Measurements from ENCODE around the gene ATRN. TPM values are rescaled to one million over a fixed set of nuclear protein-coding genes. Genes with fewer than 3 reads are reported as not detected.

Gene ATRN
- total RNA-seq, 2 experiments from 2014 or later = 7.3 to 7.8 TPM

DNA sequence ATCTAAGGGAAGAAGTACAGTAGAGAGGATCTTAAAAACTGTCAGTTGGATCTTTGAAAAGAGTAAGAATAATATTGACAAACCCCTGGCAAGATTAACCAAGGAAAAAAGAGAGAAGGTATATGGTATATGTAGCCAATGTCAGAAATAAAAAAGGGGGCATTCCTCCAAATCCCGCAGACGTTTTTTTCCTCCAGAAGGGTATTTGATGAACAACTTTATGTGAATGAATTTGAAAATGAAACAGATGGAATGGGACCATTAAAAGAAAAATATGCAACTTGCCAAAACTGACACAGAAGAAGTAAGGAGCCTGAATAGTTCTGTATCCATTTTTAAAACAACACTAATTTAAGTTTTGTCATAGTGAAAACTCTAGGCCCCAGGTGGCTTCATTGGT is 156.7 kb downstream of the ATRN start:
- no peak overlapping the region for H3K4me3 Mint-ChIP-seq
- no peak overlapping the region for H3K27ac Mint-ChIP-seq
- intact Hi-C loops (cut with micrococcal nuclease) = no loop called here
- POLR2A ChIA-PET = no interaction called here
- no peaks in the 10 kb centered on the region for H3K9me3 Mint-ChIP-seq
- DNase-seq = no peak
- H3K4me1 Mint-ChIP-seq (ENCODE audit: low read depth) = no peaks in the 10 kb centered on the region
- H3K27me3 Mint-ChIP-seq = no peaks in the 10 kb centered on the region
- CTCF ChIA-PET = no interaction called here
- peaks cover 3% of the 10 kb centered on the region for H3K36me3 Mint-ChIP-seq

DNA sequence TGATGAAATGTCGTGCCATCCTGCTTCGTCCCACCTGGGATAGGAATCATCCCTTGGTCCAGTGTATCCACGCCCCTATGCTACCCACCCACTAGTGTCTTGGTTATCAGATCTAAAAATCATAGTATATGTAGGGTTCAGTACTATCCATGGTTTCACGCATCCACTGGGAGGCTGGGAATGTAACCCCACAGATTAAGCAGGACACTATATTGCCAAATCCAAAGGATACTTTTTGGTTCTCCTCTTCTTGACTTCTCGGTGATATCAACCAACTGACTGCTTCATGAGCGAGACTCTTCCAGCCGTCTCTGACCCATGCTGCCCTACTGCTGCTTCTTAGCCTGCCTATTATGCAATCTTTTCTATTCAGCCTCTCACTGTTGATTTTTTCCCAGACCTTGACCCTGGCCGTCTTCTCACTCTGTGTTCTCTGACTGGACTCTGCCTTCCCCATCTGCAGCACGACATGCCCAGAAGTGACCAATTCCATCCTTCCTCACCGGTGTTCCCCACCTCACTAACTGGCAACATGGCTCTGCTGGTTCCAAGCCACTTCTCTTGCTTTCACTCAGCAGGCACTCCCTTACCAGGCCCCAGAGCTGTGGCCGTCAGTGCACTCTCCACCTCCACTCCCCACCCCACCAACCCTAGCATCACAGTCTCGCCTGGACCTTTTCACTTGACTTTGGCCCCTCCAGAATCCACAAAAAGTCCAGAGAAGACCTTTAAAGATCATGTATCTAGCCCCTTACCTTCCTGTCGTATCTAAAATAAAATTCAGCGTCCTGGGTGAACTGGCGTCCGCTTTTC is 157.9 kb downstream of the ATRN start:
- CTCF ChIA-PET = no interaction called here
- DNase-seq = no peak
- Mint-ChIP-seq H3K4me1 (ENCODE audit: low read depth) (no peaks in the 10 kb centered on the region), H3K27me3 (no peaks in the 10 kb centered on the region), H3K9me3 (no peaks in the 10 kb centered on the region), H3K36me3 (peaks cover 3% of the 10 kb centered on the region), H3K27ac (no peak overlapping the region), H3K4me3 (no peak overlapping the region)
- POLR2A ChIA-PET = no interaction called here
- intact Hi-C loops (cut with micrococcal nuclease) = no loop called here

DNA sequence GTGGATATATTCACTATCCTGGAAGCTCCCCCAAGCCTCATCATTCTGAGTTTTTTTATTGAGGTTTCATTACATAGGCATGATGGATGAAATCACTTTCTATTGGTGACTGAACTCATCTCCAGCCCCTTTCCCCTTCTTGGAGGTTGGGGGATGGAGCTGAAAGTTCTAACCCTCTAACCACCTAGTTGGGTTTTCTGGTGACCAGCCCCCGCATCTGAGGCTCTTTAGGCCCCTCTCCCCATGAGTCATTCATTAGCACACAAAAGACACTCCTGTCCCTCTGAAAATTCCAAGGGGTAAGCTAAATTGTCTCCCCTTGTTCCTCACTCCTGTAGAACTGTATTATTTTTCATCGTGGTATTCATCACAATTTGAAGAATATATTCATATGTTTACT is 159.1 kb downstream of the ATRN start:
- intact Hi-C loops (cut with micrococcal nuclease) = no loop called here
- no peak overlapping the region for H3K4me3 Mint-ChIP-seq
- ChIA-PET POLR2A (no interaction called here), CTCF (no interaction called here)
- no peaks in the 10 kb centered on the region for H3K9me3 Mint-ChIP-seq
- H3K36me3 Mint-ChIP-seq = peaks cover 7% of the 10 kb centered on the region
- no peak overlapping the region for H3K27ac Mint-ChIP-seq
- no peak for DNase-seq
- H3K4me1 Mint-ChIP-seq (ENCODE audit: low read depth) = no peaks in the 10 kb centered on the region
- no peaks in the 10 kb centered on the region for H3K27me3 Mint-ChIP-seq

DNA sequence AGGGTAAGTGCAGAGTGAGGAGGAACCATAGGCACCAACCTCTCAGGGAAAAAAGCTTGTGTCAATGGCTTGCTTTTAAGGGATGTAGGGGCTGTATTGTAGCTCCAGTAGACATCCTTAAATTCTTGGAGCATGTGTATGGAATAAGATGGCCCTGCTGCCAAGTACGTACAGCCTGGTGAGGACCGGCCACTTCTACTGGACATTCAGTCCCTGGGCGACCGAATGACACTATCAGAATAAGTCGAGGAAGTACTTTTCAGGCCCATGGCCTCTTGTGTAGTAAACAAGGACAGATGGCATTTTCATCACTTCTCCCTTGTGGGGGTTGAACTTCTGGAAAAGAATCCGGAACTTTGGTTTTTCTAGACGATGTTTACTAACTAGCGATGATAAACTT is 159.6 kb downstream of the ATRN start:
- no peaks in the 10 kb centered on the region for H3K9me3 Mint-ChIP-seq
- no peak for DNase-seq
- no peaks in the 10 kb centered on the region for H3K4me1 Mint-ChIP-seq (ENCODE audit: low read depth)
- no peaks in the 10 kb centered on the region for H3K27me3 Mint-ChIP-seq
- no peak overlapping the region for H3K27ac Mint-ChIP-seq
- ChIA-PET CTCF (interaction anchor here (1.0 kb wide), 1 partner anchor 36 kb away, joined by 3 read pairs; no protein-coding TSS in a partner anchor), POLR2A (no interaction called here)
- H3K36me3 Mint-ChIP-seq = peaks cover 7% of the 10 kb centered on the region
- intact Hi-C loops (cut with micrococcal nuclease) = no loop called here
- no peak overlapping the region for H3K4me3 Mint-ChIP-seq

DNA sequence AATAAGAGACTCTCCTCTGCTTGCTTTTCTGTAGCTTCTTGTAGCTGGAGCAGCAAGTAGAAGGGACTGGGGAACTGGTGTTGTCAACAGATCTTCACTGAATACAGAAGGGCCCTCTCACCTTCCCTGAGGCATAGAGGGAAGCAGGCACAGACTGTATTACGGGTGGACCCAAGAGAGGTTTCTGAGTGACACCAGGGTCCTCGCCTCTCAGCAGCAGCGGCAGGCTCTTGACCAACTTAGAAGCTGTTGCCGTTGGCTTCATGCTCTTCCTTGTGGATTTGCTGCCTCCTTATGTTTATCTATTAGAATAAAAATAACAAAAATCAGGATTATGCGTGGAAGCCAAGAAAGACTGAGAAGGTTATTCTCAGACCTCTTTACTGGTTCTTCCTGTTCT is 160.7 kb downstream of the ATRN start:
- H3K27ac Mint-ChIP-seq = no peak overlapping the region
- intact Hi-C loops (cut with micrococcal nuclease) = no loop called here
- peaks cover 7% of the 10 kb centered on the region for H3K36me3 Mint-ChIP-seq
- no peak for DNase-seq
- no peaks in the 10 kb centered on the region for H3K4me1 Mint-ChIP-seq (ENCODE audit: low read depth)
- ChIA-PET CTCF (no interaction called here), POLR2A (no interaction called here)
- H3K9me3 Mint-ChIP-seq = no peaks in the 10 kb centered on the region
- H3K27me3 Mint-ChIP-seq = no peaks in the 10 kb centered on the region
- no peak overlapping the region for H3K4me3 Mint-ChIP-seq

DNA sequence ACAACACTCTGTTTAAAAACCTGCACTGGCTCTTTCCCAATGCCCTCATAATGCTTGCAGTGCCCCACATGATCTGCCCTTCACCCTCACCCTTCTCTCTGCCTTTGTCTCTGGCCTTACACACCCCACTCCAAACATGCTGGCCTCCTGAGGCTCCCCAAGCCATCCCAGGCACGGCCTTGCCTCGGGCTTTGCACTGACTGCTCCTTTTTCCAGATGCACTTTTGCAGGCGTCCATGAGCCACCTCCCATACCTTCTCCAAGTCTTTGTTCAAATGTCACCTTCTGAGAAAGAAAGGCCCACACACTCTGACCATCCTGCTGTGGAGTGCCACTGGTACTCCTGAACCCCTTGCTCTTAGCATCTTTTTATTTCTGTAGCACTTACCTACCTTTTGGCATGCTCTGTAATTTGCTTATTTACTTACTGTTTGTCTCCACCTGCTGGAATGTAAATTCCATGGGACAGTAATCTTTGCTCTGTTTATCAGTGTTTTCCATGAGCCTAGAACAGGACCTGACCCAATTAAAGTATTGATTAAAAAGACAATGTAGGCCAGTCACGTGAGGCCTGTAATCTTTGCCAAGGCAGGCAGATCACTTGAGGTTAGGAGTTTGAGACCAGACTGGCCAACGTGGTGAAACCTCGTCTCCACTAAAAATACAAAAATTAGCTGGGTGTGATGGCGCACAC is 161.6 kb downstream of the ATRN start:
- Mint-ChIP-seq H3K36me3 (peaks cover 5% of the 10 kb centered on the region), H3K4me1 (ENCODE audit: low read depth) (no peaks in the 10 kb centered on the region), H3K4me3 (no peak overlapping the region), H3K9me3 (no peaks in the 10 kb centered on the region), H3K27ac (no peak overlapping the region), H3K27me3 (no peaks in the 10 kb centered on the region)
- ChIA-PET CTCF (no interaction called here), POLR2A (no interaction called here)
- DNase-seq = no peak
- intact Hi-C loops (cut with micrococcal nuclease) = no loop called here

DNA sequence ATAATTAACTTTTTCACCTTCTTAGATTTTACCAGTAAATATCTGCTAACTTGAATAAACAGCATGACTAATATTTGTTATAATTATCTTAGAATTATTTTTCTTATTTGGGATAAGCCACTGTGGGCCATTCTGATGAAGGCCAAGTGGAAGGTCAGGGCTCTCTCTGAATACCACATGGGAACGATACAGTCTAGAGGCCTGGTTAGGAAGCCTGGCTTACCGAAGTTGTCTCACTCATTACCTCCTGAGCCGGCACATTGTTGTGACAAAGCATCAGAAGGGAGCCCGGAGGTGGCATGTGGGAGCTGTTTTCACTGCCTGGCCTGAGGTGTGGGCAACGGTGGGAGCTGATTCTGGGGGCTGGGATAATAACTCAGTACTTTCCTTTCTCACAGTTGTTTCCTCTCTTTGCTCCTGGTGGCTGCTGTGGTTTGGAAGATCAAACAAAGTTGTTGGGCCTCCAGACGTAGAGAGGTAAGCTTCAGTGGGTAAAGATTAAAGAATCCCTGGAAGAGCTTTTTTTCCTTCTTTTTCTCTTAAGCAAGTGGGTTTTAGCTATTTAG is 163.2 kb downstream of the ATRN start:
- CTCF ChIA-PET = no interaction called here
- no peak for DNase-seq
- no peaks in the 10 kb centered on the region for H3K4me1 Mint-ChIP-seq (ENCODE audit: low read depth)
- H3K27ac Mint-ChIP-seq = no peak overlapping the region
- peaks cover 8% of the 10 kb centered on the region for H3K36me3 Mint-ChIP-seq
- no peak overlapping the region for H3K4me3 Mint-ChIP-seq
- intact Hi-C loops (cut with micrococcal nuclease) = no loop called here
- H3K9me3 Mint-ChIP-seq = no peaks in the 10 kb centered on the region
- no peaks in the 10 kb centered on the region for H3K27me3 Mint-ChIP-seq
- POLR2A ChIA-PET = interaction anchor here (0.5 kb wide), 1 partner anchor 370 kb away, joined by 4 read pairs; no protein-coding TSS in a partner anchor

DNA sequence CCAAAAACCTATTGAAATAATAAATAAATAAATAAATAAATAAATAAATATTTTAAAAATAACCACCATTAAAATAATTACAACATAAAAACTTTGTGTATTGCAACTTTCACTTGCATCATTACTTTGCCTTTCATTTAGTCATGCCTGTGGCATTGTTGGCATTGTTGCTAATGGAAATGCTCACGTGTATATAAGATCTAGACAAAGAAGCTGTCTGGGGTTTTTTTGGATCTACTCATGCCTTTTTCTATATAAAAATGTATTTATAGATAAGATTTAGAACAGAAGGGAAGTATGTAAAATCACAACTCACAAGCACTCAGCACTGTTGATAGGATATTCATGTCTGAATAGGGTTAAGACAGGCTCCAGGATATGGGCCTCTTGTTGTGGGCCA is 164.5 kb downstream of the ATRN start:
- intact Hi-C loops (cut with micrococcal nuclease) = no loop called here
- POLR2A ChIA-PET = no interaction called here
- CTCF ChIA-PET = no interaction called here

DNA sequence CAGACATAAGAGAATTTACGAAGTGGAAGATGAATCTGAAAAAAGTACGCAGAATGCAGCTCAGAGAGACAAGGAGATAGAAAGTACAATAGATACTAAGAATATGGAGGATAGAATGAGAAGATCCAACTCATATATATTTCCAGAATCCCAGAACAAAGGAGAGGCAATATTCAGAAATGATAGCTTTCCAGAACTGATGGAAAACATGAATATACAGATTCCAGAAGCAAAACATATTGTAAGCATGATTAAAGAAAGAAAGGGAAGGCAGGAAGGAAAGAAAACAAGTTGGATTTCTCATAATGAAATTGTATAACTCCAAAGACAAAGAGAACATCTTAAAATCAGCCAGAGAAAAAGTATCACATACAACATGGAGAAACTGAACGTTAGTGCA is 169.4 kb downstream of the ATRN start:
- no peaks in the 10 kb centered on the region for H3K4me1 Mint-ChIP-seq (ENCODE audit: low read depth)
- ChIA-PET CTCF (interaction anchor here (1.0 kb wide), 1 partner anchor 71 kb away, joined by 3 read pairs; no protein-coding TSS in a partner anchor), POLR2A (no interaction called here)
- H3K4me3 Mint-ChIP-seq = no peak overlapping the region
- H3K27ac Mint-ChIP-seq = no peak overlapping the region
- intact Hi-C loops (cut with micrococcal nuclease) = no loop called here
- no peaks in the 10 kb centered on the region for H3K27me3 Mint-ChIP-seq
- no peaks in the 10 kb centered on the region for H3K9me3 Mint-ChIP-seq
- peaks cover 12% of the 10 kb centered on the region for H3K36me3 Mint-ChIP-seq
- no peak for DNase-seq

More for the DNA sequence above, 164.5 kb downstream of the ATRN start:
- no peak for DNase-seq
- Mint-ChIP-seq H3K36me3 (peaks cover 9% of the 10 kb centered on the region), H3K9me3 (no peaks in the 10 kb centered on the region), H3K4me1 (ENCODE audit: low read depth) (no peaks in the 10 kb centered on the region), H3K4me3 (no peak overlapping the region), H3K27ac (no peak overlapping the region), H3K27me3 (no peaks in the 10 kb centered on the region)

DNA sequence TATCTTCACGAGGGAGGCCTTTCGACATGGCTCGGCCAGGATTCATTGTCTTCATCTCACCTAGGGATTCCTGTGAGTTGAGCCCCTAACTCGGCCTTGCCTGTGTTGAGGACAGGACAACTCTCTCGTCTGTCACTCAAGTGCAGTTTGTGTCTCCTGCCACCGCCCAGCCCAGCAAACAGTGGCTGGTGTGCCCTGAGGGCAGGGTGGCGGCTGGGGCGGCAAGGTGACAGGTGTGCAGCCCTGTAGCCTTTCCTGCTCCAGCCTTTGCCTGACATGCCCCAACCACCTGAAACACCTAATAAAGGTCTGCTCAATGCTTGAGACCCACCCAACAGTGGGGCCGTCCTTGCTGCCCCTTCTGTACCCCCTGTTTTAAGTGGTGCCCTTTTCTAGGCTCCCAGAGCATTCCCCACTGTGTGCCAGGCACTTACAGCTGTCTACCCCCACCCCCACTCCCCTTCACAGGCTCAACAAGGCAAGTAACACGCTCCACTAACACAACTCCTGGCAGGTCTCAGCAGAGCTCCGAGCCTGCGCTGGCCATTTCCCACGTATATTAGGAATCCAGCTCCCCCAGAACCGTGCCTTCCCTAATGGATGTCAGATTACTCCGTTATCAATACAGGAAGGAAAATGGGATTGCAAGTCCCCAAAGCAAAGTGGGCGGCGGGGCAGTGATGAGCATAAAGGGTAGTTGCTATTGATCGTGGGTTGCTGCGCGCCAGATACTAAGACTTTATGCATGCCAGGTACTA is 174.7 kb downstream of the ATRN start:
- H3K27me3 Mint-ChIP-seq = no peaks in the 10 kb centered on the region
- POLR2A ChIA-PET = no interaction called here
- H3K27ac Mint-ChIP-seq = no peak overlapping the region
- H3K36me3 Mint-ChIP-seq = peaks cover 13% of the 10 kb centered on the region
- no peaks in the 10 kb centered on the region for H3K4me1 Mint-ChIP-seq (ENCODE audit: low read depth)
- CTCF ChIA-PET = no interaction called here
- intact Hi-C loops (cut with micrococcal nuclease) = no loop called here
- no peak for DNase-seq
- H3K9me3 Mint-ChIP-seq = no peaks in the 10 kb centered on the region
- no peak overlapping the region for H3K4me3 Mint-ChIP-seq

DNA sequence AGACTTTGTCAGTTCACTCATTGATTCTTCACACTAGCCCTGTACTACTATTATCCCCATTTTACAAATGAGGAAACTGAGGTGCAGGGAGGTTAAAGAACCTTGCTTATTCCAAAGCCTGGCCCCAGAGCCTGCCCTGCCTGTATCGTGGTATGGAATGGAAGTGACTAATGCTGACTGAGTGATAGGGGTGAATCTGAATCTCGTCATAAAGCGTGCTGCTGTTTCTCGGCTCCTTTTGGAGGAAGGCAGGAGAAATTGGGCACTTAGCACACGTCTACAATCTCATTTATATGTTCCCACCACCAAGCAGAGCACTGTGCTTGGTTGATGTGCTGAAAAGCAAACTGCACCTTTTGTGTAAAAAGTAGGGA is 175.2 kb downstream of the ATRN start:
- no peaks in the 10 kb centered on the region for H3K27me3 Mint-ChIP-seq
- no peak overlapping the region for H3K4me3 Mint-ChIP-seq
- ChIA-PET POLR2A (no interaction called here), CTCF (no interaction called here)
- DNase-seq = no peak
- H3K9me3 Mint-ChIP-seq = no peaks in the 10 kb centered on the region
- peaks cover 10% of the 10 kb centered on the region for H3K36me3 Mint-ChIP-seq
- no peak overlapping the region for H3K27ac Mint-ChIP-seq
- intact Hi-C loops (cut with micrococcal nuclease) = no loop called here
- H3K4me1 Mint-ChIP-seq (ENCODE audit: low read depth) = no peaks in the 10 kb centered on the region

DNA sequence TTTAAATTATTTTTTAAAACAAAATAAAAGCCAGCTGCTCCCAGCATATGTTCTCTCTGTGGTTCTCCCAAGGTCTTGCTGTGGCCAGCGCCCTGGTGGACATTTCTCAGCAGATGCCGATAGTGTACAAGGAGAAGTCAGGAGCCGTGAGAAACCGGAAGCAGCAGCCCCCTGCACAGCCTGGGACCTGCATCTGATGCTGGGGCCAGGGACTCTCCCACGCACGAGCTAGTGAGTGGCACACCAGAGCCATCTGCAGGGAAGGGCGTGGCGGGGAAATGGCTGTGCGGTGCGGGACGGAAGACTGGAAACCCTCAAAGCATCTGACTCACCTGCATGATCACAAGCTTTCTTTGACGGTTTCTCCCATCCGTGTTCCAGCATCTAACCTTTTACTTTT is 175.8 kb downstream of the ATRN start:
- Mint-ChIP-seq H3K9me3 (no peaks in the 10 kb centered on the region), H3K4me1 (ENCODE audit: low read depth) (no peaks in the 10 kb centered on the region), H3K27me3 (no peaks in the 10 kb centered on the region), H3K27ac (no peak overlapping the region), H3K36me3 (peaks cover 10% of the 10 kb centered on the region), H3K4me3 (no peak overlapping the region)
- DNase-seq = no peak
- ChIA-PET POLR2A (no interaction called here), CTCF (interaction anchor here (1.3 kb wide), 1 partner anchor 83 kb away, joined by 4 read pairs; no protein-coding TSS in a partner anchor)
- intact Hi-C loops (cut with micrococcal nuclease) = no loop called here

Measured in activated CD4-positive, alpha-beta memory T cell treated with anti-CD3 and anti-CD28 coated beads for 36 hours (primary cell).